ENCODE measurements around the gene CNPY3.

CNPY3 gene

GRCh38 chr6:42915732-42916131, 13.5 kb upstream of the CNPY3 start, which contains the start of gene PTCRA:
Gene PTCRA (plus strand): TSS chr6:42916053. CDS start chr6:42916070, 17 bp downstream.
- Histone ChIP-seq H3K4me3 (ENCODE audit: low read depth, low read length) (no peak within 1 kb of the TSS), H3K4me1 (ENCODE audit: control insufficient read depth, insufficient read depth, low read length, unreplicated experiment) (peaks cover 4% of the 10 kb centered on the region), H3K27ac (ENCODE audit: low read depth, low read length) (no peak within 1 kb of the TSS), H3K36me3 (ENCODE audit: insufficient read depth, low read length) (no peaks in the 10 kb centered on the region), H3K79me2 (ENCODE audit: control insufficient read depth, insufficient read depth, low read length, unreplicated experiment) (no peaks in the 10 kb centered on the region), H2AFZ (ENCODE audit: low read length, unreplicated experiment) (no peak within 1 kb of the TSS), H3K27me3 (ENCODE audit: insufficient read depth, low read length) (peaks cover 14% of the 10 kb centered on the region)

- Histone ChIP-seq H3K27me3 (ENCODE audit: insufficient read depth, low read length) (peaks cover 11% of the 10 kb centered on the region), H3K4me1 (ENCODE audit: control insufficient read depth, insufficient read depth, low read length, unreplicated experiment) (peaks cover 4% of the 10 kb centered on the region), H3K4me3 (ENCODE audit: low read depth, low read length) (no peak overlapping the region), H3K36me3 (ENCODE audit: insufficient read depth, low read length) (no peaks in the 10 kb centered on the region), H3K27ac (ENCODE audit: low read depth, low read length) (no peak overlapping the region), H3K79me2 (ENCODE audit: control insufficient read depth, insufficient read depth, low read length, unreplicated experiment) (no peaks in the 10 kb centered on the region), H2AFZ (ENCODE audit: low read length, unreplicated experiment) (no peak overlapping the region)
These were observed 13.0 kb upstream of the CNPY3 start for GRCh38 chr6:42916288-42916687.

- H3K27ac ChIP-seq (ENCODE audit: low read depth, low read length), result no peak overlapping the region
- peaks cover 6% of the 10 kb centered on the region for H3K4me1 ChIP-seq (ENCODE audit: control insufficient read depth, insufficient read depth, low read length, unreplicated experiment)
- H3K79me2 ChIP-seq (ENCODE audit: control insufficient read depth, insufficient read depth, low read length, unreplicated experiment), result no peaks in the 10 kb centered on the region
- H3K27me3 ChIP-seq (ENCODE audit: insufficient read depth, low read length), result no peaks in the 10 kb centered on the region
- H3K36me3 ChIP-seq (ENCODE audit: insufficient read depth, low read length), result no peaks in the 10 kb centered on the region
- H2AFZ ChIP-seq (ENCODE audit: low read length, unreplicated experiment), result no peak overlapping the region
- no peak overlapping the region for H3K4me3 ChIP-seq (ENCODE audit: low read depth, low read length)
These were observed 7.5 kb upstream of the CNPY3 start for GRCh38 chr6:42921801-42922200.

- Histone ChIP-seq H3K4me1 (ENCODE audit: control insufficient read depth, insufficient read depth, low read length, unreplicated experiment) (peaks cover 11% of the 10 kb centered on the region), H3K36me3 (ENCODE audit: insufficient read depth, low read length) (no peaks in the 10 kb centered on the region), H2AFZ (ENCODE audit: low read length, unreplicated experiment) (no peak overlapping the region), H3K27ac (ENCODE audit: low read depth, low read length) (no peak overlapping the region), H3K79me2 (ENCODE audit: control insufficient read depth, insufficient read depth, low read length, unreplicated experiment) (no peaks in the 10 kb centered on the region), H3K4me3 (ENCODE audit: low read depth, low read length) (no peak overlapping the region), H3K27me3 (ENCODE audit: insufficient read depth, low read length) (no peaks in the 10 kb centered on the region)
These were observed 5.6 kb upstream of the CNPY3 start for GRCh38 chr6:42923666-42924065.

- no peak overlapping the region for H3K27ac ChIP-seq (ENCODE audit: low read depth, low read length)
- peaks cover 8% of the 10 kb centered on the region for H3K4me1 ChIP-seq (ENCODE audit: control insufficient read depth, insufficient read depth, low read length, unreplicated experiment)
- no peak overlapping the region for H3K4me3 ChIP-seq (ENCODE audit: low read depth, low read length)
- no peaks in the 10 kb centered on the region for H3K27me3 ChIP-seq (ENCODE audit: insufficient read depth, low read length)
- peaks cover 2% of the 10 kb centered on the region for H3K79me2 ChIP-seq (ENCODE audit: control insufficient read depth, insufficient read depth, low read length, unreplicated experiment)
- no peak overlapping the region for H2AFZ ChIP-seq (ENCODE audit: low read length, unreplicated experiment)
- no peaks in the 10 kb centered on the region for H3K36me3 ChIP-seq (ENCODE audit: insufficient read depth, low read length)
These were observed 3.9 kb upstream of the CNPY3 start for GRCh38 chr6:42925248-42925857.

GRCh38 chr6:42929821-42930360, 611 bp downstream of the CNPY3 start:
- no peaks in the 10 kb centered on the region for H3K36me3 ChIP-seq (ENCODE audit: insufficient read depth, low read length)
- H3K27me3 ChIP-seq (ENCODE audit: insufficient read depth, low read length), result no peaks in the 10 kb centered on the region
- H3K27ac ChIP-seq (ENCODE audit: low read depth, low read length), result peak overlapping the region; percentile 82
- peak overlapping the region; percentile 93 for H2AFZ ChIP-seq (ENCODE audit: low read length, unreplicated experiment)
- H3K4me3 ChIP-seq (ENCODE audit: low read depth, low read length), result peak overlapping the region; percentile 92
- peaks cover 13% of the 10 kb centered on the region for H3K4me1 ChIP-seq (ENCODE audit: control insufficient read depth, insufficient read depth, low read length, unreplicated experiment)
- H3K79me2 ChIP-seq (ENCODE audit: control insufficient read depth, insufficient read depth, low read length, unreplicated experiment), result peaks cover 33% of the 10 kb centered on the region

GRCh38 chr6:42932412-42932811, 3.1 kb downstream of the CNPY3 start:
- Histone ChIP-seq H3K27me3 (ENCODE audit: insufficient read depth, low read length) (no peaks in the 10 kb centered on the region), H3K36me3 (ENCODE audit: insufficient read depth, low read length) (peaks cover 5% of the 10 kb centered on the region; the same call in 1 of the 2 replicates), H3K4me3 (ENCODE audit: low read depth, low read length) (no peak overlapping the region), H3K27ac (ENCODE audit: low read depth, low read length) (no peak overlapping the region), H2AFZ (ENCODE audit: low read length, unreplicated experiment) (no peak overlapping the region), H3K4me1 (ENCODE audit: control insufficient read depth, insufficient read depth, low read length, unreplicated experiment) (peaks cover 13% of the 10 kb centered on the region), H3K79me2 (ENCODE audit: control insufficient read depth, insufficient read depth, low read length, unreplicated experiment) (peaks cover 33% of the 10 kb centered on the region)

- peaks cover 33% of the 10 kb centered on the region for H3K79me2 ChIP-seq (ENCODE audit: control insufficient read depth, insufficient read depth, low read length, unreplicated experiment)
- peaks cover 13% of the 10 kb centered on the region for H3K4me1 ChIP-seq (ENCODE audit: control insufficient read depth, insufficient read depth, low read length, unreplicated experiment)
- H2AFZ ChIP-seq (ENCODE audit: low read length, unreplicated experiment), result no peak overlapping the region
- no peak overlapping the region for H3K27ac ChIP-seq (ENCODE audit: low read depth, low read length)
- H3K36me3 ChIP-seq (ENCODE audit: insufficient read depth, low read length), result peaks cover 5% of the 10 kb centered on the region; the same call in 1 of the 2 replicates
- H3K27me3 ChIP-seq (ENCODE audit: insufficient read depth, low read length), result no peaks in the 10 kb centered on the region
- no peak overlapping the region for H3K4me3 ChIP-seq (ENCODE audit: low read depth, low read length)
These were observed 3.9 kb downstream of the CNPY3 start for GRCh38 chr6:42933205-42933604.

DNA sequence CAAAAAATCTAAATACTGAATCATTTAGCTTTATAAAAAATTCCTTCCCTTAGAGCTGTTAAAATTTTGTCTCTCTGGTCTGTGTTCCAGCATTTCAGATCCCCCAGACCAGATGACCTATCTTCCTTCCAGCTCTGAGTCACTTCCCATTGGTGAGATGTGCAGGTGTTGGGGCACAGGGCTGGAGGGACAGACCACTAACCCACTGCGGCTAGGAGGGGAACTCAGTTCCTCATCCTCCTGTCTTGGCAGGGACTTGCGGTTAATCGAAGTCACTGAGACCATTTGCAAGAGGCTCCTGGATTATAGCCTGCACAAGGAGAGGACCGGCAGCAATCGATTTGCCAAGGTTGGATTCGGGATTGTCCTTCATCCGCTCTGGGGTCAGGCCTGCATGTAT, 6.0 kb downstream of the CNPY3 start:
- no peaks in the 10 kb centered on the region for H3K27me3 ChIP-seq (ENCODE audit: insufficient read depth, low read length)
- no peak overlapping the region for H2AFZ ChIP-seq (ENCODE audit: low read length, unreplicated experiment)
- H3K4me3 ChIP-seq (ENCODE audit: low read depth, low read length), result no peak overlapping the region
- H3K36me3 ChIP-seq (ENCODE audit: insufficient read depth, low read length), result peaks cover 5% of the 10 kb centered on the region; the same call in 1 of the 2 replicates
- H3K27ac ChIP-seq (ENCODE audit: low read depth, low read length), result no peak overlapping the region
- peaks cover 8% of the 10 kb centered on the region for H3K4me1 ChIP-seq (ENCODE audit: control insufficient read depth, insufficient read depth, low read length, unreplicated experiment)
- H3K79me2 ChIP-seq (ENCODE audit: control insufficient read depth, insufficient read depth, low read length, unreplicated experiment), result peaks cover 31% of the 10 kb centered on the region

DNA sequence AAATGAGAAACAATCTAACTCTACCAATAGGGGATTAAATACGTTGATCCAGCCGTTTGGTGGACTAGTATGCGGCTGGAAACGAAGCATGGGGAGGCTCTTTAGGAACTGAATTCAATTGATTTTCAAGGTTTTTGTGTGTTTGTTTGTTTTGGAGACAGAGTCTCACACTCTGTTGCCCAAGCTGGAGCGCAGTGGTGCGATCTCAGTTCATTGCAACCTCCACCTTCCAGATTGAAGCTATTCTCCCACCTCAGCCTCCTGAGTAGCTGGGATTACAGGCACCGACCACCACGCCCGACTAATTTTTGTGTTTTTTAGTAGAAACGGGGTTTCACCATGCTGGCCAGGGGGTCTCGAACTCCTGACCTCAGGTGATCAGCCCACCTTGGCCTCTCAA, 7.1 kb downstream of the CNPY3 start:
- Histone ChIP-seq H3K79me2 (ENCODE audit: control insufficient read depth, insufficient read depth, low read length, unreplicated experiment) (peaks cover 22% of the 10 kb centered on the region), H3K4me1 (ENCODE audit: control insufficient read depth, insufficient read depth, low read length, unreplicated experiment) (no peaks in the 10 kb centered on the region), H3K4me3 (ENCODE audit: low read depth, low read length) (no peak overlapping the region), H3K27ac (ENCODE audit: low read depth, low read length) (no peak overlapping the region), H2AFZ (ENCODE audit: low read length, unreplicated experiment) (no peak overlapping the region), H3K36me3 (ENCODE audit: insufficient read depth, low read length) (peaks cover 5% of the 10 kb centered on the region; the same call in 1 of the 2 replicates), H3K27me3 (ENCODE audit: insufficient read depth, low read length) (no peaks in the 10 kb centered on the region)

Data from ACC112 (cell line).